ENCODE data around the gene CENPB.

- TF ChIP-seq, protein P1, sequence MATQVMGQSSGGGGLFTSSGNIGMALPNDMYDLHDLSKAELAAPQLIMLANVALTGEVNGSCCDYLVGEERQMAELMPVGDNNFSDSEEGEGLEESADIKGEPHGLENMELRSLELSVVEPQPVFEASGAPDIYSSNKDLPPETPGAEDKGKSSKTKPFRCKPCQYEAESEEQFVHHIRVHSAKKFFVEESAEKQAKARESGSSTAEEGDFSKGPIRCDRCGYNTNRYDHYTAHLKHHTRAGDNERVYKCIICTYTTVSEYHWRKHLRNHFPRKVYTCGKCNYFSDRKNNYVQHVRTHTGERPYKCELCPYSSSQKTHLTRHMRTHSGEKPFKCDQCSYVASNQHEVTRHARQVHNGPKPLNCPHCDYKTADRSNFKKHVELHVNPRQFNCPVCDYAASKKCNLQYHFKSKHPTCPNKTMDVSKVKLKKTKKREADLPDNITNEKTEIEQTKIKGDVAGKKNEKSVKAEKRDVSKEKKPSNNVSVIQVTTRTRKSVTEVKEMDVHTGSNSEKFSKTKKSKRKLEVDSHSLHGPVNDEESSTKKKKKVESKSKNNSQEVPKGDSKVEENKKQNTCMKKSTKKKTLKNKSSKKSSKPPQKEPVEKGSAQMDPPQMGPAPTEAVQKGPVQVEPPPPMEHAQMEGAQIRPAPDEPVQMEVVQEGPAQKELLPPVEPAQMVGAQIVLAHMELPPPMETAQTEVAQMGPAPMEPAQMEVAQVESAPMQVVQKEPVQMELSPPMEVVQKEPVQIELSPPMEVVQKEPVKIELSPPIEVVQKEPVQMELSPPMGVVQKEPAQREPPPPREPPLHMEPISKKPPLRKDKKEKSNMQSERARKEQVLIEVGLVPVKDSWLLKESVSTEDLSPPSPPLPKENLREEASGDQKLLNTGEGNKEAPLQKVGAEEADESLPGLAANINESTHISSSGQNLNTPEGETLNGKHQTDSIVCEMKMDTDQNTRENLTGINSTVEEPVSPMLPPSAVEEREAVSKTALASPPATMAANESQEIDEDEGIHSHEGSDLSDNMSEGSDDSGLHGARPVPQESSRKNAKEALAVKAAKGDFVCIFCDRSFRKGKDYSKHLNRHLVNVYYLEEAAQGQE (IDR thresholded peaks at IDR 0.05; ENCODE audit: insufficient replicate concordance, low read depth) = no peak
- TF ChIP-seq, protein P2, sequence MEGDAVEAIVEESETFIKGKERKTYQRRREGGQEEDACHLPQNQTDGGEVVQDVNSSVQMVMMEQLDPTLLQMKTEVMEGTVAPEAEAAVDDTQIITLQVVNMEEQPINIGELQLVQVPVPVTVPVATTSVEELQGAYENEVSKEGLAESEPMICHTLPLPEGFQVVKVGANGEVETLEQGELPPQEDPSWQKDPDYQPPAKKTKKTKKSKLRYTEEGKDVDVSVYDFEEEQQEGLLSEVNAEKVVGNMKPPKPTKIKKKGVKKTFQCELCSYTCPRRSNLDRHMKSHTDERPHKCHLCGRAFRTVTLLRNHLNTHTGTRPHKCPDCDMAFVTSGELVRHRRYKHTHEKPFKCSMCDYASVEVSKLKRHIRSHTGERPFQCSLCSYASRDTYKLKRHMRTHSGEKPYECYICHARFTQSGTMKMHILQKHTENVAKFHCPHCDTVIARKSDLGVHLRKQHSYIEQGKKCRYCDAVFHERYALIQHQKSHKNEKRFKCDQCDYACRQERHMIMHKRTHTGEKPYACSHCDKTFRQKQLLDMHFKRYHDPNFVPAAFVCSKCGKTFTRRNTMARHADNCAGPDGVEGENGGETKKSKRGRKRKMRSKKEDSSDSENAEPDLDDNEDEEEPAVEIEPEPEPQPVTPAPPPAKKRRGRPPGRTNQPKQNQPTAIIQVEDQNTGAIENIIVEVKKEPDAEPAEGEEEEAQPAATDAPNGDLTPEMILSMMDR (IDR thresholded peaks at IDR 0.05; ENCODE audit: insufficient read depth, low read length) = no peak
- TF ChIP-seq POLR2AphosphoS5 (IDR thresholded peaks at IDR 0.05; ENCODE audit: low read depth) (no peak), GABPA (IDR thresholded peaks at IDR 0.05; ENCODE audit: low read depth) (no peak), SPI1 (IDR thresholded peaks at IDR 0.05; ENCODE audit: borderline replicate concordance, low read depth) (no peak)
These were observed 11.8 kb upstream of the CENPB start for GRCh38 chr20:3798373-3798768.

Data from HL-60 (cell line).